HepG2 (cell line): ENCODE results near the gene TOP2A. TPM values are rescaled to one million over a fixed set of nuclear protein-coding genes. Genes with fewer than 3 reads are reported as not detected.
A peak's percentile ranks its signal among the peaks of the same experiment; 100 is the strongest.

ENCODE experiments used
- ATAC-seq: fragments of 200-7000 bp; cut with Tn5 transposase; 3 replicates; pipeline ENCODE4 v1.9.1; 2020; ENCODE audit warnings: mild to moderate bottlenecking, moderate library complexity
- BruUV-seq: library from RNA; stranded (reverse); fragments of 400-500 nt; replicated peaks from 2 replicates; lab custom pipeline; 2021; lab: Mats Ljungman, UMichigan
- CTCF ChIA-PET: fragments of 300-600 bp; formaldehyde crosslinking; extraction: SDS; loops from one replicate; lab custom pipeline; 2021; ENCODE audit warnings: low total read pairs, inconsistent platforms, low intra/inter-chr PET ratio; lab: Yijun Ruan, JAX
- POLR2A ChIA-PET: fragments of 350-600 bp; sonication (Branson Sonifier 250); formaldehyde crosslinking; loops from one replicate; lab custom pipeline; 2020; ENCODE audit warnings: antibody characterized with exemption, inconsistent platforms; lab: Yijun Ruan, JAX
- DNase-seq: peaks from one replicate; pipeline ENCODE4 v3.0.0-alpha.2; 2015; ENCODE audit warnings: low spot score
- FAIRE-seq: peaks from 3 replicates; lab custom pipeline; 2011; peaks lifted over from hg19 to GRCh38; lab: Jason Lieb, UNC
- H2AFZ ChIP-seq: one replicate; pipeline ENCODE4 v1.6.1; 2011; ENCODE audit warnings: low read length, inconsistent platforms
- H3K27ac ChIP-seq: fragments of 300-600 bp; 3 replicates; pipeline ENCODE4 v1.8.0; 2011; ENCODE audit warnings: mixed run types, mild to moderate bottlenecking, mixed read lengths, low read length, inconsistent platforms; ENCODE audit not compliant: insufficient read depth; ENCODE audit errors: extremely low read length
- H3K27me3 ChIP-seq, 2 experiments: fragments of 200-600 bp in 1 of 2; 2 replicates in 1 of 2; 3 replicates in 1 of 2; pipeline versions ENCODE4 v1.6.0 to v1.8.0; 2011; ENCODE audit warnings: low read length in 2 of 2, mild to moderate bottlenecking in 2 of 2, moderate library complexity in 2 of 2, inconsistent platforms in 1 of 2; ENCODE audit not compliant: insufficient read depth in 2 of 2, control insufficient read depth in 1 of 2
- H3K36me3 ChIP-seq, 2 experiments: fragments of 200-600 bp in 1 of 2; replicated peaks in 1 of 2; 2 replicates in 1 of 2; 3 replicates in 1 of 2; pipeline versions ENCODE4 v1.5.1 to v1.8.0; 2011; ENCODE audit warnings: low read length in 2 of 2, inconsistent platforms in 1 of 2; ENCODE audit not compliant: insufficient read depth in 2 of 2, control insufficient read depth in 1 of 2
- H3K4me1 ChIP-seq: 2 replicates; pipeline ENCODE4 v1.5.1; 2012; ENCODE audit warnings: low read length, inconsistent platforms; ENCODE audit not compliant: insufficient read depth
- H3K4me2 ChIP-seq: 2 replicates; pipeline ENCODE4 v1.6.0; 2011; ENCODE audit warnings: low read depth, low read length, inconsistent platforms
- H3K4me3 ChIP-seq, 3 experiments: fragments of 200-600 bp in 1 of 3; sonication (generic), shearing (Covaris generic) in 1 of 3; replicated peaks in 1 of 3; 2 replicates each; pipeline ENCODE4 v1.5.1; 2011 to 2016; ENCODE audit warnings: low read length in 3 of 3, inconsistent platforms in 2 of 3, low read depth in 2 of 3, mild to moderate bottlenecking in 2 of 3, control low read depth in 1 of 3, mixed read lengths in 1 of 3; ENCODE audit not compliant: insufficient read depth in 1 of 3
- H3K79me2 ChIP-seq: one replicate; pipeline ENCODE4 v1.6.1; 2011; ENCODE audit warnings: low read length, inconsistent platforms; ENCODE audit not compliant: insufficient read depth
- H3K9ac ChIP-seq: 2 replicates; pipeline ENCODE4 v1.6.0; 2011; ENCODE audit warnings: mild to moderate bottlenecking, low read depth, low read length, inconsistent platforms; ENCODE audit not compliant: insufficient read depth
- H3K9me3 ChIP-seq: 2 replicates; pipeline ENCODE4 v1.5.1; 2012; ENCODE audit warnings: mild to moderate bottlenecking, low read length
- H4K20me1 ChIP-seq: 2 replicates; pipeline ENCODE4 v1.6.0; 2011; ENCODE audit warnings: inconsistent platforms, mild to moderate bottlenecking, low read length, moderate library complexity; ENCODE audit not compliant: insufficient read depth
- EP300 ChIP-seq, 3 experiments: sonication (generic) in 1 of 3; formaldehyde crosslinking in 1 of 3; IDR thresholded peaks; 2 replicates each; pipeline versions ENCODE4 v1.5.1 to v1.6.1; 2011 to 2020; ENCODE audit warnings: low read depth in 2 of 3, low read length in 2 of 3, borderline replicate concordance in 1 of 3, improper control_type of control experiment in 1 of 3, mild to moderate bottlenecking in 1 of 3, missing genetic modification reagents in 1 of 3, moderate library complexity in 1 of 3
- SETDB1 ChIP-seq: sonication (generic); formaldehyde crosslinking; IDR thresholded peaks from 2 replicates; pipeline ENCODE4 v1.5.1; 2020; ENCODE audit warnings: missing genetic modification reagents, mild to moderate bottlenecking, borderline replicate concordance
- ZBTB7A ChIP-seq: sonication (generic); formaldehyde crosslinking; IDR thresholded peaks from 2 replicates; pipeline ENCODE4 v1.8.0; 2022; ENCODE audit warnings: mild to moderate bottlenecking, missing genetic modification reagents
- WGBS: methylation state at CpG from one replicate; pipeline ENCODE4 v1.1.6; 2017; ENCODE audit warnings: low lambda C conversion rate; 5-methylcytosine and 5-hydroxymethylcytosine counted together
- in situ Hi-C: cut with HindIII; loops from 2 replicates; pipeline ENCODE4 v1.10.0; 2017; ENCODE audit warnings: low pct_unique_long_range_greater_than_20kb; ENCODE audit not compliant: extremely low pct_ligation_motif_present
- intact Hi-C: fragments of 100-400 bp; cut with micrococcal nuclease; formaldehyde crosslinking; loops from one replicate; pipeline ENCODE4 v1.10.0; 2022; ENCODE audit not compliant: unreplicated experiment
- polyA plus RNA-seq, 8 experiments: library from polyadenylated mRNA; depleted of rRNA in 3 of 8; stranded (reverse) in 7 of 8; unstranded in 1 of 8; fragments of >200 nt; fragmentation: Illumina TruSeq in 4 of 8; extraction: Trizol in 4 of 8; gene quantifications; 2 replicates each; pipeline versions ENCODE4 v1.2.1 to v1.2.3, GENCODE V29; 2011 to 2016; ENCODE audit warnings: low read depth in 4 of 8, missing spikeins in 1 of 8, mixed read lengths in 1 of 8; ENCODE audit not compliant: insufficient read depth in 1 of 8
- total RNA-seq, 5 experiments: library from RNA; depleted of rRNA; stranded (reverse); fragments of >200 nt; fragmentation: Illumina TruSeq; extraction: Trizol; gene quantifications; 2 replicates each; pipeline ENCODE4 v1.2.3, GENCODE V29; 2016; ENCODE audit warnings: low read depth in 1 of 5
- TF ChIP-seq, protein P1 (sequence below): sonication (generic); formaldehyde crosslinking; IDR thresholded peaks from 2 replicates; pipeline ENCODE4 v1.5.1; 2020; ENCODE audit warnings: mild to moderate bottlenecking, missing genetic modification reagents, moderate library complexity
- TF ChIP-seq, protein P2 (sequence below): sonication (generic); formaldehyde crosslinking; IDR thresholded peaks from 2 replicates; pipeline ENCODE4 v1.5.0; 2020; ENCODE audit warnings: missing genetic modification reagents

TOP2A gene
- total and polyA plus RNA-seq, 2 of the 13 experiments (the other 11 are each of a cell fraction or from before 2014, with no cell fraction given), result 108 to 327 TPM

DNA sequence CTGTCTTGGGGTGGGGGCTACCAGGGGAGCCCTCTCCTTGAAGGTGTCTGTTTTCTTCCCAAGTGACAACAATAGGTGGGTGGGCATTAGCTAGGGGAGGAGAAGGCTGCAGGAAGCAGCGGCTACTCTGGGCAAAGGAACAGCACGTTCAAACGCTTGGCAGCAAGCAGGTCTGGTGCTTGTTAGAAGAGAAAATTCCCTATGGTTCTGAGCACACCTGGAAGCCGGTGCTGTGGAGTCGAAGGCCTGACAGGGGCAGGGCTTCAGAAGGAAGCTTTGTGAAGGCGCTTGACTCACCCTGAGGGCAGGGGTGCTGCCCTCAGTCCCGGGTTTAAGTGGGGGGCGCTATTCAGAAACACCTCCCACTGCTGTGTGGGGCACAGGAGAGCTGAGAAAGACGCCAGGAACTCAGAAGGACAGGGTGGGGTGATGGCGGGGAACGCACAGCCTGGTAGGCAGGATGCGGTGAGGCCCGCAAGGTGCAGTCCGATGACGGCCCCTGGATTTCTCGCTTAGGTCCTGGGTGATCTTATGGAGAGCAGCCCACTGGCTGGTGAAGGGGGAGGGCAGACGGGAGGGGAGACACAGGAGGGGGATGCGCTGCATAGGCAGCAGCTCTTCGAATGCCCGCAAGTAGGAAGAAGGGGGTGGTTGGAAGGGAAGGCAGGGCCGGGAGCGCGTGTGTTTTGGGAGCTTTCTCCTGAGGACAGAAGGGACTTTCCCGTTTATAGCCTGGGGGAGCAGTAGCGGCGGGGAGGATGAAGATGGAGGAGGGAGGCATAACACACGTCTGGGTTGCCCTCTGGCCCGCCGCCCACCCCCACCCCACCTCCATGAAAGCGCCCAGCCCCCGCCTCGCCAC, 56.4 kb downstream of the TOP2A start:
- H4K20me1 ChIP-seq, result no peaks in the 10 kb centered on the region
- POLR2A ChIA-PET, result interaction anchor here (1.0 to 3.0 kb wide), 6 partner anchors 10 to 172 kb away, joined by 3 to 10 read pairs (median 4); partner anchors contain the start of gene TOP2A
- H2AFZ ChIP-seq, result no peak overlapping the region
- ATAC-seq (no peak), DNase-seq (no peak)
- peaks cover 0 to 11% of the 10 kb centered on the region in 2 experiments; a peak in 2 of 5 replicates for H3K27me3 ChIP-seq
- intact Hi-C loops, result no loop called here
- H3K9me3 ChIP-seq, result no peaks in the 10 kb centered on the region
- no peak overlapping the region for H3K27ac ChIP-seq
- no peaks in the 10 kb centered on the region for H3K79me2 ChIP-seq
- peak overlapping the region in 1 of 3 experiments; percentile 36; a peak in 1 of 6 replicates for H3K4me3 ChIP-seq
- H3K4me2 ChIP-seq, result peak overlapping the region; percentile 34; the same call in 1 of the 2 replicates
- peaks cover 45% of the 10 kb centered on the region for H3K4me1 ChIP-seq
- whole genome bisulfite sequencing, result 44% methylated on average over 30 of the region's 32 CpGs
- TF ChIP-seq, protein P1, sequence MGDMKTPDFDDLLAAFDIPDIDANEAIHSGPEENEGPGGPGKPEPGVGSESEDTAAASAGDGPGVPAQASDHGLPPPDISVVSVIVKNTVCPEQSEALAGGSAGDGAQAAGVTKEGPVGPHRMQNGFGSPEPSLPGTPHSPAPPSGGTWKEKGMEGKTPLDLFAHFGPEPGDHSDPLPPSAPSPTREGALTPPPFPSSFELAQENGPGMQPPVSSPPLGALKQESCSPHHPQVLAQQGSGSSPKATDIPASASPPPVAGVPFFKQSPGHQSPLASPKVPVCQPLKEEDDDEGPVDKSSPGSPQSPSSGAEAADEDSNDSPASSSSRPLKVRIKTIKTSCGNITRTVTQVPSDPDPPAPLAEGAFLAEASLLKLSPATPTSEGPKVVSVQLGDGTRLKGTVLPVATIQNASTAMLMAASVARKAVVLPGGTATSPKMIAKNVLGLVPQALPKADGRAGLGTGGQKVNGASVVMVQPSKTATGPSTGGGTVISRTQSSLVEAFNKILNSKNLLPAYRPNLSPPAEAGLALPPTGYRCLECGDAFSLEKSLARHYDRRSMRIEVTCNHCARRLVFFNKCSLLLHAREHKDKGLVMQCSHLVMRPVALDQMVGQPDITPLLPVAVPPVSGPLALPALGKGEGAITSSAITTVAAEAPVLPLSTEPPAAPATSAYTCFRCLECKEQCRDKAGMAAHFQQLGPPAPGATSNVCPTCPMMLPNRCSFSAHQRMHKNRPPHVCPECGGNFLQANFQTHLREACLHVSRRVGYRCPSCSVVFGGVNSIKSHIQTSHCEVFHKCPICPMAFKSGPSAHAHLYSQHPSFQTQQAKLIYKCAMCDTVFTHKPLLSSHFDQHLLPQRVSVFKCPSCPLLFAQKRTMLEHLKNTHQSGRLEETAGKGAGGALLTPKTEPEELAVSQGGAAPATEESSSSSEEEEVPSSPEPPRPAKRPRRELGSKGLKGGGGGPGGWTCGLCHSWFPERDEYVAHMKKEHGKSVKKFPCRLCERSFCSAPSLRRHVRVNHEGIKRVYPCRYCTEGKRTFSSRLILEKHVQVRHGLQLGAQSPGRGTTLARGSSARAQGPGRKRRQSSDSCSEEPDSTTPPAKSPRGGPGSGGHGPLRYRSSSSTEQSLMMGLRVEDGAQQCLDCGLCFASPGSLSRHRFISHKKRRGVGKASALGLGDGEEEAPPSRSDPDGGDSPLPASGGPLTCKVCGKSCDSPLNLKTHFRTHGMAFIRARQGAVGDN (CRISPR knock-in tag), result peak; percentile 21; the same call in 1 of the 2 replicates
- TF ChIP-seq, protein P2, sequence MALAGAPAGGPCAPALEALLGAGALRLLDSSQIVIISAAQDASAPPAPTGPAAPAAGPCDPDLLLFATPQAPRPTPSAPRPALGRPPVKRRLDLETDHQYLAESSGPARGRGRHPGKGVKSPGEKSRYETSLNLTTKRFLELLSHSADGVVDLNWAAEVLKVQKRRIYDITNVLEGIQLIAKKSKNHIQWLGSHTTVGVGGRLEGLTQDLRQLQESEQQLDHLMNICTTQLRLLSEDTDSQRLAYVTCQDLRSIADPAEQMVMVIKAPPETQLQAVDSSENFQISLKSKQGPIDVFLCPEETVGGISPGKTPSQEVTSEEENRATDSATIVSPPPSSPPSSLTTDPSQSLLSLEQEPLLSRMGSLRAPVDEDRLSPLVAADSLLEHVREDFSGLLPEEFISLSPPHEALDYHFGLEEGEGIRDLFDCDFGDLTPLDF (CRISPR knock-in tag), result no peak
- no peak for TF ChIP-seq SETDB1 (CRISPR knock-in tag)
- no peak for TF ChIP-seq ZBTB7A (CRISPR knock-in tag)
- no peak for TF ChIP-seq EP300 (IDR thresholded peaks at IDR 0.05; ENCODE audit: low read depth in 2 of 2, low read length in 2 of 2)
- no peak for TF ChIP-seq EP300 (CRISPR knock-in tag; IDR thresholded peaks at IDR 0.05; ENCODE audit: borderline replicate concordance)
- TF ChIP-seq, all 625 proteins: peak for 1
- CTCF ChIA-PET, result interaction anchor here (2.3 kb wide), 1 partner anchor 172 kb away, joined by 7 read pairs; no protein-coding TSS in a partner anchor
- Histone ChIP-seq H3K36me3 (peaks cover 0 to under 1% of the 10 kb centered on the region in 2 experiments; a peak in 1 of 5 replicates), H3K9ac (no peak overlapping the region)
- in situ Hi-C loops, result loop anchor here (5.0 kb wide), 1 partner anchor 171 kb away; no protein-coding TSS in a partner anchor
- no peak for FAIRE-seq
- BruUV-seq, result no TSS peak
